CD4-positive, alpha-beta T cell treated with Interleukin-6 at 100 ng/mL for 8 hours (primary cell): ENCODE results near the gene SFMBT1.

Experiments
- DNase-seq: peaks from one replicate; pipeline ENCODE4 v3.0.0-alpha.2; 2020; ENCODE audit warnings: mixed read lengths, low spot score

Gene SFMBT1, protein sequence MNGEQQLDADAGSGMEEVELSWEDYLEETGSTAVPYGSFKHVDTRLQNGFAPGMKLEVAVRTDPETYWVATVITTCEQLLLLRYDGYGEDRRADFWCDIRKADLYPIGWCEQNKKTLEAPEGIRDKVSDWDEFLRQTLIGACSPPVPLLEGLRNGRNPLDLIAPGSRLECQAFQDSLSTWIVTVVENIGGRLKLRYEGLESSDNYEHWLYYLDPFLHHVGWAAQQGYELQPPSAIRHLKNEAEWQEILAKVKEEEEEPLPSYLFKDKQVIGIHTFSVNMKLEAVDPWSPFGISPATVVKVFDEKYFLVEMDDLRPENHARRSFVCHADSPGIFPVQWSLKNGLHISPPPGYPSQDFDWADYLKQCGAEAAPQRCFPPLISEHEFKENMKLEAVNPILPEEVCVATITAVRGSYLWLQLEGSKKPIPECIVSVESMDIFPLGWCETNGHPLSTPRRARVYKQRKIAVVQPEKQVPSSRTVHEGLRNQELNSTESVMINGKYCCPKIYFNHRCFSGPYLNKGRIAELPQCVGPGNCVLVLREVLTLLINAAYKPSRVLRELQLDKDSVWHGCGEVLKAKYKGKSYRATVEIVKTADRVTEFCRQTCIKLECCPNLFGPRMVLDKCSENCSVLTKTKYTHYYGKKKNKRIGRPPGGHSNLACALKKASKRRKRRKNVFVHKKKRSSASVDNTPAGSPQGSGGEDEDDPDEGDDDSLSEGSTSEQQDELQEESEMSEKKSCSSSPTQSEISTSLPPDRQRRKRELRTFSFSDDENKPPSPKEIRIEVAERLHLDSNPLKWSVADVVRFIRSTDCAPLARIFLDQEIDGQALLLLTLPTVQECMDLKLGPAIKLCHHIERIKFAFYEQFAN

DNA sequence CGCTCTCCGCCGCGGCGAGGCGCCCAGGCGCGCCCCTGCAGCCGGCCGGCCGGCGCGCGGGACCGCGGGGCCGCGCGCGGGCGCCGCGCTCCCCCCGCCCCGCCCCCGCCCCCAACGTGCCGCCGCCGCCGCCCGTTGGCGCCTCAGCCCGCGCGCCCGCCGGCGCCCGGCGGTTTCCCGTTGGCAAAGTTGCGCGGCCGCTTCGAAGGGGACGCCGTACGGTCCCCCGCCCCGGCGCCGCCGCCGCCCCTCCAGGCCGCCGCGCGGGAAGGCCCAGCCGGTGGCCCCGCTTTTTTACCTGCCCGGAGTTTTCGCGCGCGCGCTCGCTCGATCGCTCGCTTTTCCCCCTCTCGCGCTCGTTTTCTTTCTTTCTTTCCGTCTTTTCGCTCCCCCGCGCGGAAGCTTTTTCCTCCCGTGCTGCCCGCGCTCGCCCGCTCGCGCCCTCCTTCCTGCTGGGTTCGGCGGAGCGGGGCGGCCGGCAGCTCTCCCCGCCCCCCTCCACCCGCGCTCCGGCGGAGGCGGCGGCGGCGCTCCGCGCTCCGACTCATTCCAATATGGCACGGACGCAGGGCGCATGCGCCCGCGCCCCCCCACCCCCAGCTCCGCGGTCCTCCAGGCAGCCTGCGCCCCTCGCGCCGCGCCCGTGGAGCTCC lies at the start of gene SFMBT1:
Gene SFMBT1 (minus strand): TSS at position 556 of the 653 bp plus-strand sequence. CDS start 76,945 bp downstream, outside the sequence.
- peak; percentile 79 for DNase-seq

DNA sequence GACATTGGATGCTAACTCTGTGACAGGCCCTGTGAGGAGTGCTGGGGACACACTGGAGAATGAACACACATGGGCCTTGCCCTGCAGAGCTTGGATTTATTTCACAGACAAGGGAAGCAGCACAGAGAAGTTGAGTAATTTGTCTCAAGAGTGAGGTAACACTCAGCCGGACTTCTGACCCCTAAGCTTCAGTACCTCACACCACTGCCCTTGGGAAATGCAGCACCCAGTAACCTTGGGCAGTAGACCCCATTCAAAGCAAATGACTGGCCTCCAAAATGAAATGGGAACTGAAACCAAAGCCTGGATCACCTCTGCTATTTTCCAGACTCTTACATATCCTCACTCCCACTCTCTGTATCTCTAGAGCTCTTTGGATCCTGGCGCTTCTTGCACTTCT lies 47.1 kb upstream of the SFMBT1 start:
- DNase-seq: no peak

- no peak for DNase-seq
Measured at GRCh38 chr3:53092216-53092615, 46.3 kb upstream of the SFMBT1 start.

GRCh38 chr3:53091011-53091410 lies 45.1 kb upstream of the SFMBT1 start:
- DNase-seq: no peak

- no peak for DNase-seq
Measured at GRCh38 chr3:53089511-53089910, 43.6 kb upstream of the SFMBT1 start.

GRCh38 chr3:53085476-53085875 lies 39.6 kb upstream of the SFMBT1 start:
- no peak for DNase-seq

DNA sequence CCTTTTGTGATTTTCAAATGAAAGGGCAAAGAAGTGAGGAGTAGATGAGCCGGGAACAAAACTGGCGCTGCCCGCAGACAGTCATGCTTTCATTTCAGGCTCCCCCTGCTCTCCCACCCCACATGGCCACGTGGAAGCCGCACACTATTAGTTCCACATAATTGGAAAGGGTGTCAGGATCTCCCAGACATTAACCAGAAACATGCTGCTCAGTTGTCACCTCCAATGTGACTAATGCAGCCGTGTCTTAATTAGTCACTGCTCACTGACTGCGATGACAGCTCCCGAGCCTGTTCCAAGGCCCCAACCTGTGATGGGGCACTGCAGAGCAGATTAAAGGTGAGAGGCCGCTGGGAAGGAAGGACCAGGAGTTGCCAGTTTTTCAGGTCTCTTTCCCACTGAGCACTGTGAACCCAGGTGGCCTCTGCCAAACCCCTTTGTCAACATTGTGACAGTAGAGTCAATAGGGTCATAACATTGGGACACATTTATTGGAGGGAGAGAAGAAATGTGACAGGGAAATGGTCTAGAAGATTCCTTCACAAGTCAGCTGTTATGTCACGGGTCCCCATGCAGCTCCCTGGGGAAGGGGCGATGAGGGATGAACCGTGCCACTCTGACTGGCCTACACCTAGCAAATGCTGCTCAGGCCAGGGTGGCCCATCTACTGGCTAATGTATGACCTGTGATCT lies 38.6 kb upstream of the SFMBT1 start:
- DNase-seq: no peak

DNA sequence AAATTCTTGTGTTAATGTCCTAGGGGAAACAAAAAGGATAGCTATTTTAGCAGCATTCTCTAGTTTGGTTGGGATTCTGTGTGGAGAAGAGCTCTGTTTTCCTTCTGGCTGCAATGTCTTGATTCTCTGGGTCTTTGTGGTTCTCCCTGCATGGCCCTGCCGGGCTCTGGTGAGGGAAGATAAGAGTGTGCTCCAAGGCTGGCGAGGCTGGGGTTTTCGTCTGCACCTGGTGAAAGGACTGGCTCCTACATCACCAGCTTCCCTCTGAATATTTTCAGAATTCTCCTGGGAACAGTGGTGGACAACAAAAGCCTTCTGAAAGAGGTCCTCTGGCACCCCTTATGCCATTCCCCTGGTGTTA lies 38.1 kb upstream of the SFMBT1 start:
- DNase-seq: no peak

DNA sequence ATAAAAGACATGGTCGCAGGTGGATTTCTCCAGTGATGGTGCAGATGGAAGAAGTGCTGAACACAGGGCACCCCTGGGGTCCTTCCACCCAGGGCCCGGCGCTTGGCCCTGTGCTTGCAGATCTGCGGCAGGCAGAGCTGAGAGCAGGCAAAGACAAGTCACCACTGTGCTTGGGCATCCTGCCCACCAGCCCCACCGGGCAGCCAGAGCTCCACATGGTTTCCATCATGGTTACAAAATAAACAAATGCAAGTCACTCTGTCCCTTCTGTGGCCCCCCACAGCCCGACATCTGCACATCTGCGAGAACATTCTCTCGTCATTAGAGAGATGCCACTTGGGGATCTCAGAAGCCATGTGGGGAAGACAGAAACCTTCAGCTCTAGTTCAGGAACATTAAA lies 37.6 kb upstream of the SFMBT1 start:
- DNase-seq: no peak

DNA sequence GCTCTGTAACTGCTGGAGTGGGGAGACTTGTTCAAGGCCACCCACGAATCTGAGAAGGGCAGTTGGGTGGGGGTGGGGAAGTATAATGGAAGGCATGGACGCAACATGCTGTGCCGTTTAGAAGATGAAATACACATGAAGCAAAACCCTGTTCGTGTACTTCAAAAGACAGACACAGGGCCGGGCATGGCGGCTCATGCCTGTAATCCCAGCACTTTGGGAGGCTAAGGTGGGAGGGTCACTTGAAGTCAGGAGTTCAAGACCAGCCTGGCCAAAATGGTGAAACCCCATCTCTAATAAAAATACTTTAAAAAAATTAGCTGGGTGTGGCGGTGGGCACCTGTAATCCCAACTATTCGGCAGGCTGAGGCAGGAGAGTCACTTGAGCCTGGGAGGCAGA lies 36.9 kb upstream of the SFMBT1 start:
- DNase-seq: no peak

GRCh38 chr3:53081318-53081717 lies 35.4 kb upstream of the SFMBT1 start:
- DNase-seq: no peak

- no peak for DNase-seq
Measured at GRCh38 chr3:53080612-53081205, 34.8 kb upstream of the SFMBT1 start.

GRCh38 chr3:53079791-53080555 lies 34.1 kb upstream of the SFMBT1 start:
- DNase-seq: no peak

DNA sequence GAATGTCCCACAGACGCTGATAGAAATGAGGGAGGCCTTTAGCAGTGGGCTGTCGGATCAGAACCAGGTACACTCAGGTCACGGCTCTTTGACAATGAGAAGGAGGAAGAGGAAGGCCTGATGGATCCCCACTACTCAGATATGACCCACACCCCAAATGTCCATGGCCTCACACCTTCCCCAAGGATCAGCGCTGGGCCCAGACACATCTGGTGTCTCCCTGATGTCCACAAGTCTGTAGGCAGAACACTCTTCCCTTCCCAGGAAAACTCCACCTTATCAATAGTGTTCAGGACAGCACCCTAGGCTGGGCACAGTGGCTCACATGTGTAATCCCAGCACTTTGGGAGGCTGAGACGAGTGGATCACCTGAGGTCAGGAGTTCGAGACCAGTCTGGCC lies 33.3 kb upstream of the SFMBT1 start:
- DNase-seq: no peak

GRCh38 chr3:53078656-53079055 lies 32.8 kb upstream of the SFMBT1 start:
- DNase-seq: no peak

DNA sequence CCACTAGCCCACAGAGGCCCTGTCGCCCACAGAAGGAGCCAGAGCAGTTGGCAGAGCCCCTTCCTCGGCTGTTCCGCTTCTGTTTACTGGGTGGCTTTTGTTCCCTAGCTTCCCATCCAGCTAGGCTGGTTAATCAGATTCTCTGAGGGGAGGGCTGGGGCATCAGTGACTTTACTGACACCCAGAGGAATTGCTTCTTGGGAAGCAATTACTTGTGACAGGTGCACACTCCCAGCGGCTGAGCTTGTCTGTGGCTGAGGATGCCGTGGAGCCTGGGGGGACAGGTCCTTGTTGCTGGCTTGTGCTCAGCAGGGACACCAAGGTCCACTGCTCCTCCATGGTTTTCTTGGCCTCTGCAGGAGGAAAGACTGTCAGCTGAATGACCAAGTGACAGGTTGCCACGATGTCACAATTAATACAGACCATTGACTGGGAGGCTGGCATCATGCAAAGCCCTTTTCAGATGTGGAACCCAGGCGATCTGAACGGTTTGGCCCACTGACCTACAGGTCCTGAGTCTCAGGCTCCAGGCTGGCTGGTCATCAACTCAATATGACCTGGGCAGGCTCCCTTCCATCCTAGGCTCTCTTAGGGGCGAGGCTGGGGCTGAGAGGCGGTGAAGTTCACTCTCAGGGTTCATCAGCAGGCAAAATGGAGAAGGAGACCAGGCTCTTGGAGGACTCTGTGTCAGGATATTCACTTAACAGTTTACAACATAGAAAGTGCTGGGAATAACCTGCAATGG lies 31.8 kb upstream of the SFMBT1 start:
- DNase-seq: no peak

GRCh38 chr3:53075743-53076140 lies 29.9 kb upstream of the SFMBT1 start:
- DNase-seq: no peak

DNA sequence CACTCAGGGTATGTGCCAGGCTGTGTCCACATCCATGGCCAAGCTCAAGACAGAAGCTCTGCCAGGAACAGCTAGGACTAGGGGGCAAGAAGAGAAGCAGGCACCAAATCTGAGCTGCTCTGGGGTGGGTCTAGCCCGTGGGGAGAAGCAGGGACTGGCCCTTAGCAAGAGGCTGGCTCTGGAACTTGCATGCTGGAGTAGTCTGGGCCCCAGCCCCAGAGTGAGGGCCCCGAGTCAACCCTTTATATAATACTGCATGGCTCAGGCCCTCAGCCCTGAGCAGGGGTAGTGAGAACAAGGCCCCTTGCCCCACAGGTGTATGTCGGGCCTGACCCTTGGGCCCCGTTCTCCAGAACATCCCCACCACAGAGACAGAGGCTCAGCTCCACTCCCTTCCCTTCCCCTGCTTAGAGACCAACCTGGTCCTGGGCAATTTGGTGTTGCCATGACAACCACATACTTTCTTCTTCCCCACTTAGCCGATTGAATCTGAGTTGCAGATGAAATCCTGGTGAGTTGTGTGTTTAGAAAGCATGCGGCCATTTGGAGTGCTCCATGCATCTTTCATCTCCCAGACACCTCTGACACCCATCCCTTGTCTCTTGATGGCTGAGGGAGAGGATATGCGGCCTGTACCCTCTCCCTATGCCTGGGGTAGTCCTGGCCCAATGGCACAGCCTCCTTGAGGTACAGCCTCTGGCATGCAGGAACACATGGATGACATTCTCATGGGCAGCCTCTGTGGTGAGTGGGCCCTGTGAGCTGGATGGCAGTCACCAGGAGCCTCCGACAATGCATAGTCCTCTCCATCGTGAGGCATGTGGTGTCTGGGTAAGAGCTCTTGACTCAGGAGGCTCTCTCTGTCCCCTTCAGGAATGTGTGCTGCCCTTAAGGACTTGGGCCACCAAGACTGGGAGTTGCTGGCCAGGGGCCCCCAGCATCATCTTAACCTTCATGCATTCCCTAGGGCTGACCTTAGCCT lies 29.2 kb upstream of the SFMBT1 start:
- DNase-seq: no peak

DNA sequence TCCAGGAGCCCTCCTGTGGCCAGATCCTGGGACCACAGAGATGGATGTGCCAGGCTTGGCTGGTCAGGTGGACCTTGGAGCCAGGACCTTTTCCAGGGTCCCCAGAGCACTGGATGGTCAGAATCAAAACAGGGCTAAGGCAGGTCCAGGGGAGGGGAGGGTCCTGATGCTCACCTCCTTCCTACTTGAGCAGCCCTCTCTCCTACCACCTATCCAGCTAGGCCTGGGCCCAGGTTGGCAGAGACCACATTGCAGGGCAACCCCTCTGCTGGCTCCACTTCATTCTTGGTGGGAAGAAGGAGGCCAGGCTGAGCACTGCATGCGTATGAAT lies 28.5 kb upstream of the SFMBT1 start:
- no peak for DNase-seq
